PC-9 (cell line): ENCODE results near the gene TPST2. TPM values are rescaled to one million over a fixed set of nuclear protein-coding genes. Genes with fewer than 3 reads are reported as not detected.

ENCODE experiments used
- Bru-seq: library from RNA; stranded (reverse); fragments of 400-500 nt; gene quantifications from one replicate; lab custom pipeline; 2021; lab: Mats Ljungman, UMichigan
- BruChase-seq, 2 experiments: library from RNA; stranded (reverse); fragments of 400-500 nt; gene quantifications; one replicate each; lab custom pipeline; 2021; lab: Mats Ljungman, UMichigan
- BruUV-seq: library from RNA; stranded (reverse); fragments of 400-500 nt; replicated peaks from 2 replicates; lab custom pipeline; 2021; lab: Mats Ljungman, UMichigan
- CTCF ChIA-PET: fragments of 300-600 bp; sonication (Branson Sonifier 250); formaldehyde crosslinking; loops from one replicate; lab custom pipeline; 2022; ENCODE audit warnings: antibody characterized with exemption; lab: Charles Lee
- POLR2A ChIA-PET: fragments of 300-600 bp; sonication (Branson Sonifier 250); formaldehyde crosslinking; loops from one replicate; lab custom pipeline; 2022; ENCODE audit warnings: antibody characterized with exemption; ENCODE audit not compliant: unreplicated experiment; lab: Charles Lee
- DNase-seq, 2 experiments: peaks; one replicate each; pipeline versions ENCODE4 v3.0.0 to v3.0.0-alpha.2; 2015 to 2022; ENCODE audit warnings: mixed read lengths in 1 of 2
- H2AFZ ChIP-seq: fragments of 200-600 bp; sonication (generic); 2 replicates; pipeline ENCODE4 v1.8.1; 2017; ENCODE audit warnings: antibody characterized with exemption
- H3F3A ChIP-seq: fragments of 200-600 bp; sonication (generic); 2 replicates; pipeline ENCODE4 v1.8.1; 2017; ENCODE audit warnings: antibody characterized with exemption, mild to moderate bottlenecking, low read depth; ENCODE audit not compliant: insufficient read depth
- H3K27ac ChIP-seq: fragments of 200-600 bp; sonication (generic); 2 replicates; pipeline ENCODE4 v1.6.1; 2016; ENCODE audit warnings: mixed run types
- H3K27me3 ChIP-seq: fragments of 200-600 bp; sonication (generic); 2 replicates; pipeline ENCODE4 v1.6.1; 2016; ENCODE audit warnings: low read depth, mixed run types; ENCODE audit not compliant: insufficient read depth
- H3K36me3 ChIP-seq: fragments of 200-600 bp; sonication (generic); 2 replicates; pipeline ENCODE4 v1.6.1; 2016; ENCODE audit warnings: low read depth, mixed run types
- H3K4me1 ChIP-seq: fragments of 200-600 bp; sonication (generic); replicated peaks from 2 replicates; pipeline ENCODE4 v1.6.1; 2016; ENCODE audit warnings: mixed run types; ENCODE audit not compliant: insufficient read depth
- H3K4me2 ChIP-seq: fragments of 200-600 bp; sonication (generic); 2 replicates; pipeline ENCODE4 v1.6.1; 2017; ENCODE audit warnings: mixed run types
- H3K4me3 ChIP-seq: fragments of 200-600 bp; sonication (generic); 2 replicates; pipeline ENCODE4 v1.6.1; 2016; ENCODE audit warnings: mixed run types
- H3K79me2 ChIP-seq: fragments of 200-600 bp; sonication (generic); 2 replicates; pipeline ENCODE4 v1.6.1; 2017; ENCODE audit warnings: low read depth, mixed run types
- H3K9me2 ChIP-seq: fragments of 200-600 bp; sonication (generic); 2 replicates; pipeline ENCODE4 v1.8.1; 2017; ENCODE audit warnings: mild to moderate bottlenecking; ENCODE audit not compliant: insufficient read depth
- H3K9me3 ChIP-seq: fragments of 200-600 bp; sonication (generic); 2 replicates; pipeline ENCODE4 v1.8.1; 2016; ENCODE audit warnings: low read depth; ENCODE audit not compliant: insufficient read depth
- H4K20me1 ChIP-seq: fragments of 200-600 bp; sonication (generic); 2 replicates; pipeline ENCODE4 v1.8.1; 2017; ENCODE audit not compliant: insufficient read depth
- EZH2 ChIP-seq: fragments of 200-600 bp; sonication (generic); IDR thresholded peaks from 2 replicates; pipeline ENCODE4 v1.8.0; 2017; ENCODE audit warnings: antibody characterized with exemption, low read depth
- intact Hi-C: fragments of 100-400 bp; cut with micrococcal nuclease; formaldehyde crosslinking; loops from one replicate; pipeline ENCODE4 v1.10.0; 2022; ENCODE audit not compliant: unreplicated experiment
- long read RNA-seq: library from polyadenylated mRNA; stranded (forward); transcript quantifications from one replicate; pipeline ENCODE4 v2.0.0, GENCODE V29; 2022
- total RNA-seq: library from RNA; stranded (reverse); gene quantifications from 2 replicates; pipeline ENCODE4 v1.2.3, GENCODE V29; 2021
- TF ChIP-seq, protein P1 (sequence below): fragments of 200-600 bp; sonication (generic); conservative IDR thresholded peaks from 2 replicates; pipeline ENCODE4 v1.6.1; 2017; ENCODE audit warnings: mixed run types, antibody characterized with exemption, mild to moderate bottlenecking, moderate library complexity

Gene TPST2
- total RNA-seq (13.5 and 18.9 TPM in 2 replicates), Bru-seq, nascent RNA (percentile 51 among the genes with signal in this experiment), BruChase-seq, experiment 1, labeled RNA remaining after a 2-hour chase (percentile 55 among the genes with signal in this experiment), BruChase-seq, experiment 2, labeled RNA remaining after a 6-hour chase (percentile 50 among the genes with signal in this experiment)
- long read RNA-seq, full-length matches to known transcripts, result 17 of 23 reads
- long read RNA-seq, partial matches to known transcripts, result 2 of 23 reads
- long read RNA-seq, other reads (novel, unspliced or antisense), result 4 of 23 reads

DNA sequence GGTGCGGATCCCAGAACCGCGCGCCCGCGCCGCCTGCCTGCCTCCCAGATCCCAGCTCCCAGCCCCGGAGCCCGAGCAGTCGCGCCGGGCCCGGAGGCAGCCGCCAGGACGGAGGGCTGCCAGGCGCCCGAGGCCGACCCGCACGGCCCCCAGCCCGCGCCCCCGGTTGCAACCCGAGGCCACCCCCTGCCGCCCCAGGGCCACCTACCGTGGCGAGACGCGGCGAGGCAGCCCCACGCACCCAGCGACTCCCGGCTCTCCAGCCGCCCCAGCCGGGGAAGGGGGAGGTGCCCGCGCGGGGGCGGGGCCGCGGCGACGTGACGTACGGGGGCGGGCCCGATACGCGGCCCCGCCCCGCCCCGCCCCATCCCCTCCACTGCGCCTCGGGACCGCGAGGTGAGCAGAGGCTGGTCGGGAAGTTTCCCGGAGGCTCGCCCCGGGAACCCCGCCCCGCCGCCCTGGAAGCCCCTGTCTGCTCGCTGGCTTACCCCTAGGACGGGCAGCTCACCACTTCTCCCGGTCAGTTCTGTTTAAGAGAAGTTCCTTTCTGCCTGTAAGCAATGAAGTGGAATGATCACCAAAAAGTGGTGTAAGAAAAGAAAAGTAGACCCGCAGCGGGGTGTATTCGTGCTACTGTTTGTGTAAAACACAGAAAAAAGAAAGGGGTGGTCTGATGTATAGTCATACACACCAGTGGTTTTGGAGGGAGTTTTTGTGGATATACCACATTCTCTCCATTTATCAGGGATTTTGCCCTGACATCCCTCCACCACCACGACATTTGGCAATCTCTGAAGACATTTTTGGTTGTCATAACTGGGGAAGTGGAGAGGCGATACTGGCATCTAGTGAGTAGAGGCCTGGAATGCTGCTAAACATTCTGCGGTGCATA is at the start of gene TPST2:
Gene TPST2 (minus strand): TSS at position 288 of the 892 bp plus-strand sequence. CDS start 48,502 bp downstream, outside the sequence.
- H3K4me3 ChIP-seq, result peak within 1 kb of the TSS; percentile 64
- H3K36me3 ChIP-seq, result no peaks in the 10 kb centered on the region
- POLR2A ChIA-PET, result interaction anchor here (0.6 kb wide), 1 partner anchor 185 kb away, joined by 7 read pairs; no protein-coding TSS in a partner anchor
- CTCF ChIA-PET, result no interaction called here
- no peak within 1 kb of the TSS for H3K27ac ChIP-seq
- intact Hi-C loops, result loop anchor here (1.0 kb wide), 1 partner anchor 78 kb away; the partner anchor contains the start of gene TFIP11
- no TSS peak for BruUV-seq
- no peak for TF ChIP-seq EZH2
- TF ChIP-seq, protein P1, sequence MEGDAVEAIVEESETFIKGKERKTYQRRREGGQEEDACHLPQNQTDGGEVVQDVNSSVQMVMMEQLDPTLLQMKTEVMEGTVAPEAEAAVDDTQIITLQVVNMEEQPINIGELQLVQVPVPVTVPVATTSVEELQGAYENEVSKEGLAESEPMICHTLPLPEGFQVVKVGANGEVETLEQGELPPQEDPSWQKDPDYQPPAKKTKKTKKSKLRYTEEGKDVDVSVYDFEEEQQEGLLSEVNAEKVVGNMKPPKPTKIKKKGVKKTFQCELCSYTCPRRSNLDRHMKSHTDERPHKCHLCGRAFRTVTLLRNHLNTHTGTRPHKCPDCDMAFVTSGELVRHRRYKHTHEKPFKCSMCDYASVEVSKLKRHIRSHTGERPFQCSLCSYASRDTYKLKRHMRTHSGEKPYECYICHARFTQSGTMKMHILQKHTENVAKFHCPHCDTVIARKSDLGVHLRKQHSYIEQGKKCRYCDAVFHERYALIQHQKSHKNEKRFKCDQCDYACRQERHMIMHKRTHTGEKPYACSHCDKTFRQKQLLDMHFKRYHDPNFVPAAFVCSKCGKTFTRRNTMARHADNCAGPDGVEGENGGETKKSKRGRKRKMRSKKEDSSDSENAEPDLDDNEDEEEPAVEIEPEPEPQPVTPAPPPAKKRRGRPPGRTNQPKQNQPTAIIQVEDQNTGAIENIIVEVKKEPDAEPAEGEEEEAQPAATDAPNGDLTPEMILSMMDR, result no peak
- H3K9me3 ChIP-seq, result no peaks in the 10 kb centered on the region
- H3K4me2 ChIP-seq, result peak within 1 kb of the TSS; percentile 96
- no peaks in the 10 kb centered on the region for H3F3A ChIP-seq
- H4K20me1 ChIP-seq, result no peaks in the 10 kb centered on the region; the same call in 1 of the 2 replicates
- DNase-seq, result peak; percentile 41 to 65
- H3K4me1 ChIP-seq, result no peaks in the 10 kb centered on the region
- no peaks in the 10 kb centered on the region for H3K9me2 ChIP-seq
- no peaks in the 10 kb centered on the region for H3K79me2 ChIP-seq
- peak within 1 kb of the TSS; percentile 97 for H2AFZ ChIP-seq
- H3K27me3 ChIP-seq, result peaks cover 10% of the 10 kb centered on the region

DNA sequence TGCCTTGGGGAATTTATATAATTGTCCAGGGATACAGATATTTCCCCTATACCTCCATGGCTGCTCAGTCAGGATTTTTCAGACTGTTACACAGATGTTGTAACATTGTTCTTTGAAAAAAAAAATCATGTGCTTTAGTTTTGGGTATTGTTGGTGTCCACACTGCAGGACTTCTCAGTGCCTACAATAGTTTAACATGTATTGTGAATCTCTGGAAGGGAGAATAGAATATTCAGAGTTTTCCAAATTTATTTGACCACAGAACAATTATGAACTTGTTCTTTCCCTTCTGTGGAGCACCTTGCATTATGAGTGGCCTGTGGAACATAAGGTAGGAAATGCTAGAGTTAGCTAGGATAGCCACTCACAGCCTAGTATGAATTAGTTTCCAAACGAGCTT is 46.4 kb upstream of the TPST2 start:
- no peaks in the 10 kb centered on the region for H3K79me2 ChIP-seq
- no peak overlapping the region for H2AFZ ChIP-seq
- H3K4me3 ChIP-seq, result no peak overlapping the region
- H3K27me3 ChIP-seq, result peaks cover 68% of the 10 kb centered on the region
- ChIA-PET POLR2A (no interaction called here), CTCF (no interaction called here)
- intact Hi-C loops, result no loop called here
- no peak for DNase-seq
- no TSS peak for BruUV-seq
- H3K9me2 ChIP-seq, result no peaks in the 10 kb centered on the region
- no peaks in the 10 kb centered on the region for H3F3A ChIP-seq
- no peaks in the 10 kb centered on the region for H4K20me1 ChIP-seq
- no peaks in the 10 kb centered on the region for H3K9me3 ChIP-seq
- TF ChIP-seq, protein P1, result no peak
- no peak for TF ChIP-seq EZH2
- H3K36me3 ChIP-seq, result no peaks in the 10 kb centered on the region
- no peak overlapping the region for H3K4me2 ChIP-seq
- H3K4me1 ChIP-seq, result no peaks in the 10 kb centered on the region
- H3K27ac ChIP-seq, result no peak overlapping the region

DNA sequence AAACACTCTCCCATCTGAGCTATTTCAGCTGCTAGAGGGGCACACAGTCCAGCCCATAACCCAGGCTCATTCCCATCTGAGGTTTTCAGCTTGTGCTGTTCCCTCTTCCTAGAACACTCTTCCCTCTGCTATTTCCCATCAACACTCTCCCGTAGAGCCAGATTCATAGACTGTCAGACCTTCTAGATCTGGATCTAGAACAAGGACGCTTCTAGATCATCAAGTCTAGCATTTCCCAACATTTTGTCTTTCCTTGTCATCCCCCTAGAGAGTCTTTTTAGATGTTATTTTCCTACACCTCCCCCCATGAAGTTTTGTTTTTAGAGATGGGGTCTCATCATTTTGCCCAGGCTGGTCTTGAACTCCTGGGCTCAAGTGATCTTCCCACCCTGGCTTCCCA is 45.2 kb upstream of the TPST2 start:
- ChIA-PET CTCF (no interaction called here), POLR2A (no interaction called here)
- H3K9me3 ChIP-seq, result no peaks in the 10 kb centered on the region
- no peak for DNase-seq
- no TSS peak for BruUV-seq
- H4K20me1 ChIP-seq, result no peaks in the 10 kb centered on the region
- no peaks in the 10 kb centered on the region for H3K36me3 ChIP-seq
- 0 out of 2 replicates have a peak, but pooled peaks cover 4% of the 10 kb centered on the region for H3K9me2 ChIP-seq
- H3K79me2 ChIP-seq, result no peaks in the 10 kb centered on the region
- H2AFZ ChIP-seq, result no peak overlapping the region
- no peak overlapping the region for H3K27ac ChIP-seq
- no peak overlapping the region for H3K4me2 ChIP-seq
- no peaks in the 10 kb centered on the region for H3F3A ChIP-seq
- H3K4me1 ChIP-seq, result no peaks in the 10 kb centered on the region
- no peak overlapping the region for H3K4me3 ChIP-seq
- TF ChIP-seq EZH2, result no peak
- TF ChIP-seq, protein P1, result no peak
- intact Hi-C loops, result no loop called here
- peaks cover 57% of the 10 kb centered on the region for H3K27me3 ChIP-seq
